ENCODE results near the gene MARCHF2.
"Not testable (repeated sequence)": the region's sequence is repeated elsewhere in the genome, so short reads cannot be mapped to it uniquely, and the experiment has no call there.

Gene MARCHF2

DNA sequence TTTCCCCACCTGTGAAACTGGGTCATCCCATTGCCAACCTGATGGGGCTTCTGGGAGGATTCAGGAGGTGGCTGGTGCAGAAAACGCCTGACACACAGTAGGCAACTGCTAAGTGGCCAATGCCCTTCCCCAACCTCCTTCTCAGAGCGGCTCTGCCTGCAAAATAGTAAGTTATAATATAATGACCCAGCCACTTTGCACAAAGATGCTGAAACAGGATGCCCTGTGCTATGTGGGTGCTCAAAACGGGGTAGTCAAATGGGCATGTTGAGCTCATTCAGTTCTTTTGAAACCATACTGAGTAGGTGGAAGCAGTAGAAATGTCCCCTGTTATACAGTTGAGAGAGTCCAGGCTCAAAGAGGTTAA, 507 bp downstream of the MARCHF2 start:
- no peak for DNase-seq

DNA sequence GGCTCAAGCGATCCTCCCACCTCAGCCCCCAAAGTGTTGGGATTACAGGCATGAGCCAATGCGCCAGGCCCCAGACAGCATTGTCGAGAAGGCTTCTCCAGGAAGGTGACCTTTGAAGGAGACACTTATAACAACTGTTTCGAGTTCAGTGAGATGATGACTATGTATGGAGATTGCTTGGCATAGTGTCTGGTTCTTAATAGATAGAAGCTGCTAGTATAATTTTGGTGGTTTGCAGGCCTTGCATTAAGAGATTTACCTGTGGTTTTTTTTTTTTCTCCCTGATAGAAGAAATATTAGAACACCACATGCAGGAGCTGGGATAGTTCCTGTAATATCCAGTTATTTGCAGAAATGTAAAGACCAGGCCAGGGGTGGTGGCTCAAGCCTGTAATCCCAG, 3.7 kb downstream of the MARCHF2 start:
- no peak for DNase-seq

DNA sequence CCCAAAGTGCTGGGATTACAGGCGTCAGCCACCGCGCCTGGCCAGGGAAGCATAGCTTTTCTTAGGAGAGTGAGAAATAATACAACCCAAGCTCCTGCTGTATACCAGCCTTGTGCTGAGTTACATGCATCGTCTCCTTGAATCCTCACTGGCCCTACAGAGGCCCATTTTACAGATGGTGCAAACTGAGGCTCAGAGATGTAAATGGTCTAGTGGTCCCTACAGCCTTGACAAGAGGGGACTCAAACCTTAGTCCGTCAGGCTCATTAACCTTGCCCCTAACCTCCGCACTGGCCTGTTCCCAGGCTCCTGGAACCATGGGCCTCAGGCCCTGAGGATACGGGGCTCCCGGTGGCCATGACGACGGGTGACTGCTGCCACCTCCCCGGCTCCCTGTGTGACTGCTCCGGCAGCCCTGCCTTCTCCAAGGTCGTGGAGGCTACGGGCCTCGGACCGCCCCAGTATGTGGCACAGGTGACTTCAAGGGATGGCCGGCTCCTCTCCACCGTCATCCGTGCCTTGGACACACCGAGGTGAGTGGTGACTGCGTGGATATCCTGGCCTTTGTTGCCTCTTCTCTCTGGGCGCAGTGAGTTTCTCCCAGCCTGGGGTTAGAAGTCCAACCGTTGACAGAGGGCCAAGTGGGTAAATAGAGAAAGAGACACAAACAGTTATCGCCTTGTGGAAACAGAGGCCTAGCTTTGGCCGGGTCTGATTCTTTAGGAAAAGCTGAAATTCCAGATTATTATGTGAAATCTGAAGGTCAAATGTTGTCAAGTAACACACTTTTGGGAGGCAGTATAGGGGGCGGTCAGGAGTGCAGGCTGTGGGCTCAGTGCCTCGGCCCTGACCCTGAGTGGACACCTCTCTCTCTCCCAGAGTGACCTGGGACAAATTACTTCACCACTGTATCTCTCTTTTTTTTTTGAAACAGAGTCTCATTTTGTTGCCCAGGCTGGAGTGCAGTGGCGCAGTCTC, 8.7 kb downstream of the MARCHF2 start:
- DNase-seq: no peak

DNA sequence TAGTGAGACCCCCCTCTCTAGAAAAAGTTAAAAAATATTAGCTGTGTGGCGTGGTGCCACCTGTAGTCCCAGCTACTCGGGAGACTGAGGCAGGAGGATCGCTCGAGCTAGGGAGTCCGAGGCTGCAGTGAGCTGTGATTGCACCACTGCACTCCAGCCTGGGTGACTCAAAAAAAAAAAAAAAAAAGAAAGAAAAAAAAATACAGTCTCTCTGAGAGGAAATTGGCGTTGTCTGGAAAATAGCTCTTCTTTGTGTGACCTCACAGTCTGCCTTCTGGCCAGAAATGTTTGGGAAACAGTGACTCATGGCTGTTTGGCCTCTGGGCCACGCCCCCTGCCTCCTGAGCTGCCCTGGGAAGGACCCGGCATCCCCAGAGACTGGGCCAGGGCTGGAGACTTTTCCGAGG, 10.7 kb downstream of the MARCHF2 start:
- peak; percentile 54 for DNase-seq

DNA sequence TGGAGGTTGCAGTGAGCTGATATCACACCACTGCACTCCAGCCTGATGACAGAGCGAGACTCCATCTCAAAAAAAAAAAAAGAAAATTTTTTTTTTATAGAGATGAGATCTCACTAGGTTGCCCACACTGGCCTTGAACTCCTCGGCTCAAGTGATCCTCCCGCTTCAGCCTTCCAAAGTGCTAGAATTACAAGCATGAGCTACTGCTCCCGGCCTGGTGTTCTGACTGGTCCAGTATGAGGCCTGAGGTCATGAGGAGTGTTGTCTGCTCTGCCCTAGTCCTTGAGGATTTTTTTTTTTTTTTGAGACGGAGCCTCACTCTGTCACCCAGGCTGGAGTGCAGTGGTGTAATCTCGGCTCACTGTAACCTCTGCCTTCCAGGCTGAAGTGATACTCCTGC, 12.2 kb downstream of the MARCHF2 start:
- not testable (repeated sequence) for DNase-seq

DNA sequence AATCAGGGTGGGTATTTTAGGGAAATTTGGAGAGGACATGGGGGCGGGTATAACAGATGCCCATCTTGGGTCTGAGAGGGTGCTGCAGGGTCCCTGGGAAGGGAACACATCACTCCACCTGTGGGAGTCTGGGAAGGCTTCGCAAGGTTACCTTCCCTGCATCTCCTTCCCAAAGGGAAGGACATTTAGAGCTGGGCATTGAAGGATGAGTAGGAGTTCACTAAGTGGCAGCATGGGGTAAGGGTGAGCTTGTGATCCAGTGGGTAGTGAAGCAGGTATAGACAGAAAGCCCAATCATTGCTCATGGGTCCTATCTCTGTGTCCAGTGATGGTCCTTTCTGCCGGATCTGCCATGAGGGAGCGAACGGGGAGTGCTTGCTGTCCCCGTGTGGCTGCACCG, 13.2 kb downstream of the MARCHF2 start:
- no peak for DNase-seq

DNA sequence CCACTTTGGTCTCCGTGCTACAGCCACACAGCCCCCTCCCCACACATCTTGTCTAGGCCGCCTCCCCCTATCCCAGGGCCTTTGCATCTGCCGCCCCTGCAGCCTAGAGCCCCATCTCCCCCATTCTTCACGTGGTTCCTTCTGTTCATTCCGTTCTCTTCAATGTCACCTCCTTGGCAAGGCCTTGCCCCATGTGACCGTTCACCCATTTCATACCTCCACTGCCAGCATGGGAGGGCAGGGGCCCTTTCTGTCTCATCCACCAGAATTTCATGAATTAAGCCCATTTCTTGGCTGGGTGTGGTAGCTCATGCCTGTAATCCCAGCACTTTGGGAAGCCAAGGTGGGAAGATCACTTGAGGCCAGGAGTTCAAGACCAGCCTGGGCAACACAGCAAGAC, 15.9 kb downstream of the MARCHF2 start:
- no peak for DNase-seq

DNA sequence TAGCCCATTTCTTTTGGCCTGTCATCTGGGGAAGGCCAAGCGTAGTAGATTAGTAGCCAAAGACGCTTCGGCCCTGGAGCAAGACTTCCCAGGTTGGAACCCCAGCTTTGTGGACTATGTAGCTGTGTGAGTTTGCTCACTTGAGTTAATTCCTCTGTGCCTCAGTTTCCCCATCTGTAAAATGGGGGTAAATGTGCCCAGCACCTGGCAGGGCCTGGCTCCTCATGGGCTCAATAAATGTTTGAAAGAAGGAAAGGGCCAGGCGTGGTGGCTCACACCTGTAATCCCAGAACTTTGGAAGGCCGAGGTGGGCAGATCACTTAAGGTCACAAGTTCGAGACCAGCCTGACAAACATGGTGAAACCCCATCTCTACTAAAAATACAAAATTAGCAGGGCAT, 16.7 kb downstream of the MARCHF2 start:
- no peak for DNase-seq

DNA sequence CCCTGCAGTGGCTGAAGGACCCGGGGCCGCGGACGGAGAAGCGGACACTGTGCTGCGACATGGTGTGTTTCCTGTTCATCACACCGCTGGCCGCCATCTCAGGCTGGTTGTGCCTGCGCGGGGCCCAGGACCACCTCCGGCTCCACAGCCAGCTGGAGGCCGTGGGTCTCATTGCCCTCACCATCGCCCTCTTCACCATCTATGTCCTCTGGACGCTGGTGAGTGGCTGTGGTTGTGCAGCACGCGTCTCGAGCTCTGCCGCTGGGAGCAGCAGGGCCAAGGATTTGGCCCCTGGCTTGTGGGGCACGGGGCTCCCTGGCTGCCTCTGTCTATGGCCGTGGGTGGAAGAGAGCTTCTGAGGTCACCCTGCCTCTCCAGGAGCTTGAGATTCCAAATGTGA, 17.5 kb downstream of the MARCHF2 start:
- no peak for DNase-seq

DNA sequence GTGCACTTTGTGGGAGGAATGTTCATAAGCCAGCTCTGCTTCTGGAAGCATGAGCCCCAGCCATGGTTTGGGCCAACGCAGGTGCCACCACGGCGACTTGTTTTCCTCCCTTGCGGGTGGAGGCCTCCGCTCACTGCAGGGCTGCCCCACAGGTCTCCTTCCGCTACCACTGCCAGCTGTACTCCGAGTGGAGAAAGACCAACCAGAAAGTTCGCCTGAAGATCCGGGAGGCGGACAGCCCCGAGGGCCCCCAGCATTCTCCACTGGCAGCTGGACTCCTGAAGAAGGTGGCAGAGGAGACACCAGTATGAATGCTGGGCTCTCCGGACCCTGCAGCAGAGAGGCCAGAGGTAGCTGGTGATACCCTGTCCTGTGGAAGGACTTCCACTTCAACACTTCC, 25.1 kb downstream of the MARCHF2 start:
- no peak for DNase-seq

DNA sequence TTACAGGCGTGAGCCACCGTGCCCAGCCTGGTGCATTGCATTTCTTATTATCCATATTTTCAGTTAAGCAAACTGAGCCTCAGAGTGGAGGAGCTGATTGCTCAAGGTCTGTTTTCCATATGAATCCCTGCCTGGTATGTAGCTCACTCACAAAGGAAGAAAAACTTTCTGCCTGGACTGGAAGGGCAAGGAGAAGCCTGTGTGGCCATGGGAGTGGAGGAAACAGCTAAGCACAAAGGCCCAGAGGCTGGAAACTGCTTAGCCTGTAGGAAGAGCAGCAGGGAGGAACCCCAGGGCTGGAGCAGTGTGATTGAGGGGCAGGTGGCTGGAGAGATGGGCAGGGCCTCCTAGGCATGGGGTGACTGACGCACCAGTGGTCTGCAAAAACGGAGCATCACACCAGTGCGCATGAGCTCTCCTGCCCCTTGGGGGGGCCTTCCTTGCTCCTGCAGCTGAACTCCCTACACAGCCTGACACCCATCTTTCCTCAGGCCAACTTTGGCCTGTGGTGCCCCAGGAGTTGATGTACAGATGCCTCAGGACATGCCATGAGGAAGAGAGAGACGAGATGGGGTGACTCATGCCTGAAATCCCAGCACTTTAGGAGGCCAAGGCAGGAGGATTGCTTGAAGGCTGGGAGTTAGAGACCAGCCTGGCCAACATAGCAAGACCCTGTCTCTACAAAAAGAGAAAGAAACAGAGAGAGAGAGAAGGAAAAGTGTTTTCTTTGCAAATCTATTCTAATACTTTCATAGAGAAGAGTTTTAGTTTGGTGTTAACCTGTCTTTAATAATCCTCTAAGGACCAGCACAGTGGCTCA, 28.8 kb downstream of the MARCHF2 start:
- DNase-seq: no peak

DNA sequence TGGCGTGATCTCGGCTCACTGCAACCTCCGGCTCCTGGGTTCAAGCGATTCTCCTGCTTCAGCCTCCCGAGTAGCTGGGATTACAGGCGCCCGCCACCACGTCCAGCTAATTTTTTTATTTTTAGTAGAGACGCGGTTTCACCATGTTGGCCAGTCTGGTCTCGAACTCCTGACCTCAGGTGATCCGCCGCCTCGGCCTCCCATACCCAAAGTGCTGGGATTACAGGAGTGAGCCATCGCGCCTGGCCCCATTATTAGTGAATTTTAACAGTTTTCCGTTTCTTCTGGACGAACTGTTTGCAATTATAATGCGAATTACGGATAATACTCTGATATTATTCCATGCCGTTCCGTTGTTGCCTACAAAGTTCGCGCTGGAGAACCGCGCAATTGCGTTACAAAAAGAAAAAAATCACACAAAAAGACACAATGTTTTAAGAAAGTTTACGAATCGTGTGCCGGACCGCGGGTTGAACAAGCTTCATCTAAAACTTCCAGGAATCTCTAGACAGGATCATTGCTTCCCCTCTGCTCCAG, 31.1 kb downstream of the MARCHF2 start:
- DNase-seq: not testable (repeated sequence)

DNA sequence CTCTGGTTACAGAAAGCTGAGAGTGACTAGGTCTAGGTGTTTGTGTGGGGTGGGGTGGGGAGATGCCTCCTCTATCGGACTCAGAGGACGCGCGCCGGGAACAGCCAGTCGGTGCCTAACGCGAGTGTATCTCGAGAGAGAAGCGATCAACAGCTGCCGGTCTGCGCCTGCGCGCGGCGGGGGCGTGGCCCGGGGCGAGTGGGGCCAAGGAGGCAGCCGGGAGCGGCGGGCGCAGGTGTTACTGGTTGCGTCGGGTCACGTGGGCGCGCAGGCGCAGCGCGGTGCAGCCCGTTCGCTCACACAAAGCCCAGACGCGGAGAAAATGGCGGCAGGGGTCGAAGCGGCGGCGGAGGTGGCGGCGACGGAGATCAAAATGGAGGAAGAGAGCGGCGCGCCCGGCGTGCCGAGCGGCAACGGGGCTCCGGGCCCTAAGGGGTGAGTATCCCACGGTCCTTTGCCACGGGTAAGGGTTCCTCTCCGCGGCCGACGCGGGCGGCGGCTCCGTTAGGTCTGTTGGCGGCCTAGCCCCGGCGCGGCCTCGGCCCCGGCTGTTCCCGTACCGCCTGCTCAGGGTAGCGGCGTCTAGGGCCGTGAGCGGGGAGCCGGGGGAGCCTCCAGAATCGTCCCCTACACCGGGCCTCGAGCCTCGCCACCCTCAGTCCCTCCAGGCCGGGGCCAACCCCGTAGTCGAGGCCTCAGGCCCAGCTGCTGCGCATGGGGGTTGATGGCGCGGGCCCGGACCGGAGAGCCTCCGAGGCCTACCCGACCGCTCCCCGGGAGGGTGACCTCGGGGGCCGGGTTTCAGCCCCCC, 31.8 kb downstream of the MARCHF2 start, which contains the start of gene HNRNPM:
TSS of gene HNRNPM (plus strand) at position 299 of the 811 bp plus-strand sequence. CDS start at position 323, 24 bp downstream.
- DNase-seq: peak; percentile 97

DNA sequence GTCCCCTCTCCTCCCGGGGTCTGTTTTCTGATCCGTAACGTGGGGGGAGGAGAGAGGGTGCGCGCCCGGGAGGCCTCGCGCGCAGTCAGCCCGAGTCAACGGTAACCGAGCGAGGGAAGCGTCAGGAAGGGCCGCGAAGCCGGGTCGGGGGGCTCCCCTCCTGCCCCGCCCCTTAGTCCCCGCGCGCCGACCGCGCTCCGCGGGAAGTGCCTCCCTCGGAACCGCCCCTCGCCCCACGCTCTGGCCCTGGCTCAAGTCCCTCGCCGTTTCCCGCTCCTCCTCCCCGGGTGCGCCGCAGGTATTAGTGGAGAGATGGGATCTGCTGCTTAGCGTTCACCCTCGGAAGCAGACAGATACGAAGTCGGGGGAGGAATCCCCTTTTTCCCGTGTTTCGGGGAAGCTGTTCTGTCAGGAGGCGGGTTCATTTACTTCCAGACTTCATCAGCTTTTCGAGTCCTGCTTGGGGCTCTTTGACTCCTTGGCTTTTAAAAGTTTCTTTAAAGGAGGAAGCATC, 32.4 kb downstream of the MARCHF2 start:
- no peak for DNase-seq

DNA sequence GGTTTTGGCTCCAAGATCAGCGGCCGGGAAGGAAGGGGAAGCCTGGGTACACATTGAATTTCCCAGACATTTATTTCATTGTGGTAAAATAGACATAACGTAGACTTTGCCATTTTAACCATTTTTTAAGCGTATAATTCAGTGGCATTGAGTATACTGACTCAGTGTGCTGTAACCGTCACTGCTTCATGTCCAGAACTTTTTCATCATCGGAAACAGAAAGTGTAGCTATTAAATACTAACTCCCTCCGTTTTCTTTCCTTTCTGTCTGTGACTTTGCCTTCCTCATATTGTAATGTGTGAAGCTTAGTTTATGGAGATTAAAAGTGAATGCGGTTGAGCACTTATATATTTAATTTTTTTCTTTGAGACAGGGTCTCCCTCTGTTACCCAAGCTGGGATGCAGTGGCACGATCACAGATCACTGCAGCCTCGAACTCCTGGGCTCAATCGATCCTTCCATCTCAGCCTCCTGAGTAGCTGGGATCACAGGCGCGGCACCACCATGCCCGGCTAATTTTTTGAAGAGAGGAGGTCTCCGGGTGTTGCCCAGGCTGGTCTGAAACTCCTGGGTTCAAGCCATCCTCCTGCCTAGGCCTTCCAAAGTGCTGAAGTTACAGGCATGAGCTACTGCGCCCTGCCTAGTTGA, 33.1 kb downstream of the MARCHF2 start:
- no peak for DNase-seq

DNA sequence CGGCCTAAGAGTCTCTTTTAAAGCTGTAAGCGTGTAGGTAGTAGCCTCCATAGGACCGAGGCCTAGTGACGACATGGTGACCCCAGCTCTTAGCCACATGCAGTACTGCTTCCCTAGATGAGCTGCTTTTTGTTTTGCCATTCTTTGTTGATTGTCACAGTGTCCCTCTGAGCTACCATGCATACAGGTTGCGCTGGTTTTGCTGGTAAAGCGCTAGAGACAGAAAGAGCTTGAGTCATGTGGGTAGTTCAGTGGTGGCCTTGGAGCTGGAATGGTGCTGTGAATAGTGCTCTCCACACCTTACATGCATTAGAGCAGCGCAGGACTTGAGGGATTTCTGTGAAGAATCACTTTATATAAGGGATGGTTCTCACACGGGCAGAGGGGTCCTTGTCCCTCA, 36.7 kb downstream of the MARCHF2 start:
- DNase-seq: no peak

DNA sequence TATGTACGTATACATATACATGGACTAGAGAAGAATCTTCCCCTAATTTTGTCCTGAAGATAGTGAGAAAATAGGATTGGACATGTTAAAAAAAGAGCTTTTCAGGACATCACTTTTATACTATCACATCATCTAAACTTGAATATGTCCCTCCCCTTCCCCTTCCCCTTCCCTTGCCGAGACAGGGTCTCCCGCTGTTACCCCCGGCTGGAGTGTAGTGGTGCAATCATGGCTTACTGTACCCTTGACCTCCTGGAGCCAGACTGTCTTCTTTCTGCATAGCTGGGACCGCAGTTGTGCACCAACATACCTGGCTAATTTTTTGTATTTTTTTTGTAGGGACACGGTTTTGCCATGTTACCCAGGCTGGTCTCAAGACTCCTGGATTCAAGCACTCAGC, 38.3 kb downstream of the MARCHF2 start:
- DNase-seq: no peak

DNA sequence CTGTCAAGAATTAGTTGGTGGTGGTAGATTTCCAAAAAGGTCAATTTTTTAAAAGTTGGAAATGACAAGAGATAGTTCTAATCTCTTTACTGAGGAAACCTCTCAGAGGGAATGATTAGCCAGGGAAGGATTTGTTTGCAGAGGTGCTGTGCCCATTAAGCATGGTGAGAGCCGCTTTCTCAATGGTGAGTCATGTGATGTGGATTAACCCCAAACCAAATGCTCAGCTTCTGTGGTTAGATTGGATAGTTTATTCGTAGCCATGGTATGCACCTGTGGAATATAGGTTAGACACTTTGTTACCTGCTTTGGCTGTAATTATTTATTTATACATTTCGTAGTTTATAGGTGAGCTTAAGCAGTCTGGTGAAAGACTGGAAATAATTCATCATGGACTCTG, 38.8 kb downstream of the MARCHF2 start:
- no peak for DNase-seq

DNA sequence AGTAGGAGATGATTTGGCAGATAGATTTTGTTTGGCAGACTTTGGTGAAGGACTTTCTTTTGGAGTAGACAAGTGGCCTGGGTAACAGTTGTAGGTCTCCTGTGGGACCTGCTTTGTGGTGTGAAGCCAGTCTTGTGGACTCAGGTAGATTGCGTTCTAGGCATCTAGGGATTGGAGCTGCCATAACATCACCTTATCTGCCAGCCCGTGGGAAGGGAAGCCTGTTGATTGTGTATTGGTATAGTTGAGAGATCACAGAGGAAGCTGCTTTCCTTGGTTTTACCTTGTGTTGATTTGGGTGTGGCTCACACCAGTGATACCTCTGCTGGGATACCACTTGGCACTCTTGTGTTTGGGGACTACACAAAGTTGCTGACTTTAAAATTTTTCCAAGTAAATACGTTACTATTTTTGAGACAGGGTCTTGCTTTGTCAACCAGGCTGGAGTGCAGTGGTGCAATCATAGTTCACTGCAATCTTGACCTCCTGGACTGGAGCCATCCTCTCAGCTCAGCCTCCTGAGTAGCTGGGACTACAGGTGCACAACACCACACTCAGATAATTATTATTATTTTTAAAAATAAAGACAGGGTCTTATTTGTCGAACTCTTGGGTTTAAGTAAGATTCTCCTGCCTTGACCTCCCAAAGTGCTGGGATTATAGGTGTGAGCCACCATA, 39.5 kb downstream of the MARCHF2 start:
- no peak for DNase-seq

DNA sequence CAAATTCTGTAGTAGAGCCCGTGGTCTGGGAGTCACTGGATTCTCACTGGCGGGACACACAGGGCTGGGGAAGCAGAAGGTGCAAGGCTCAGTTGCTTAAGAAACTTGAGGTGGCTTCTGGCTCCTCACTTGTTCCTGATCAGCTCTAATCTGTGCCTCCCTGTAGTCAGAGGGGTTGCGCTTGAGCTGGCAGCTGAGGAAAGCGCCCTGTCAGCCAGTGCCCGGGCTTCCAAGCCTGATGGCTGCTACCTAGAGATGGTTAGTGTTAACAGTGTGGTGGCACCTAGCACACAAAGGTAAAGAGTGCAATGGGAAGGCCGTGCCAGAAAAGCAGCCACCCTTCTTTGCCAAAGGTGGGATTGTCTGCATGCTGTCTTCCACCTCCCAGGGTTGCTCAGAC, 40.5 kb downstream of the MARCHF2 start:
- DNase-seq: no peak

DNA sequence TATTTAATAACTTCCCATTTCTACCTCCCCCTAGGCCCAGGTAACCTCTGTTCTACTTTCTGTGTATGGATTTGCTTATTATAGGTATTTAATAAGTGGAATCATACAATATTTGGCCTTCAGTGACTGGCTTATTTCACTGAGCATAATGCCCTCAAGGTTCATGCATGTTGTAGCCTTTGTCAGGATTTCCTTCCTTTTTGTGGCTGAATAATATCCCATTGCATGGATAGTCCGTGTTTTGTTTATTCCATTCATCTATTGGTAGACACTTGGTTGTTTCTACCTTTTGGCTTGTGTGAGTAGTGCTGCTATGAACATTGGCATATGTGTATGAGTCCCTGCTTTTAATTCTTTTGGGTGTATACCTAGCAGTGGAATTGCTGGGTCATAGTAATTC, 41.1 kb downstream of the MARCHF2 start:
- DNase-seq: no peak

Measured in DMS153 (cell line).